Neutrophil (primary cell): ENCODE measurements around the gene CCL1.

Source experiments
- H3K27ac ChIP-seq: fragments of 200-600 bp; sonication (generic); 2 replicates; pipeline ENCODE4 v1.5.1; 2016; ENCODE audit warnings: mild to moderate bottlenecking, moderate library complexity
- H3K27me3 ChIP-seq: fragments of 200-600 bp; sonication (generic); 2 replicates; pipeline ENCODE4 v1.6.0; 2016; ENCODE audit warnings: mild to moderate bottlenecking
- H3K36me3 ChIP-seq: fragments of 200-600 bp; sonication (generic); 2 replicates; pipeline ENCODE4 v1.5.1; 2017
- H3K4me1 ChIP-seq, 2 experiments: fragments of 200-600 bp in 1 of 2; sonication (generic) in 1 of 2; 1 replicate in 1 of 2; 2 replicates in 1 of 2; pipeline versions ENCODE4 v1.5.1 to v1.6.1; 2013 to 2016; ENCODE audit warnings: low read depth in 1 of 2, low read length in 1 of 2, mild to moderate bottlenecking in 1 of 2, moderate library complexity in 1 of 2; ENCODE audit not compliant: control insufficient read depth in 1 of 2, insufficient read depth in 1 of 2
- H3K4me3 ChIP-seq, 2 experiments: fragments of 200-600 bp in 1 of 2; sonication (generic) in 1 of 2; 1 replicate in 1 of 2; 2 replicates in 1 of 2; pipeline ENCODE4 v1.5.1; 2013 to 2016; ENCODE audit warnings: low read depth in 1 of 2, low read length in 1 of 2, mild to moderate bottlenecking in 1 of 2, moderate library complexity in 1 of 2
- H3K9me3 ChIP-seq: fragments of 200-600 bp; sonication (generic); 2 replicates; pipeline ENCODE4 v1.5.1; 2016
- TF ChIP-seq, protein P1 (sequence below): fragments of 200-600 bp; sonication (generic); IDR thresholded peaks from 2 replicates; pipeline ENCODE4 v1.5.1; 2016; ENCODE audit warnings: antibody characterized with exemption

Gene CCL1

DNA sequence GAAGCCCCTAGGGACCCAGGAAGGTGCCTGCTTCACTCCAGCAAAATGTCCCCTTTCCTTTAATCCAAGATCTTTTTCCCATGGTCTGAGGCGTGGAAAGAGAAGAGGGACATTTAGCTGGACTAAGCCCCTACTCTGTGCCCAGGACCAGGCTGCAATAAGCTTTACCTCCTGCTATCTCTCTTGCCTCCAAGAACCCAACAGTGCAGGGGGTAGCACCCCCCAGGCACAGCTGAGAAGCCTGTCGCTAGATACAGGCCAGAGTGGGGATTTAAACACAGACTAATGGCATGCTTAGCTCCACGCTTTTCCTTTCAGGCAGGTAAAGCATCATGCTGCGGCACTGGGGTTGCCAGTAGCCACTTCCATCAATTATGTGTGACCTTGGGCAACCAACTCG, 24.5 kb upstream of the CCL1 start:
- no peaks in the 10 kb centered on the region for H3K4me1 ChIP-seq
- TF ChIP-seq, protein P1, sequence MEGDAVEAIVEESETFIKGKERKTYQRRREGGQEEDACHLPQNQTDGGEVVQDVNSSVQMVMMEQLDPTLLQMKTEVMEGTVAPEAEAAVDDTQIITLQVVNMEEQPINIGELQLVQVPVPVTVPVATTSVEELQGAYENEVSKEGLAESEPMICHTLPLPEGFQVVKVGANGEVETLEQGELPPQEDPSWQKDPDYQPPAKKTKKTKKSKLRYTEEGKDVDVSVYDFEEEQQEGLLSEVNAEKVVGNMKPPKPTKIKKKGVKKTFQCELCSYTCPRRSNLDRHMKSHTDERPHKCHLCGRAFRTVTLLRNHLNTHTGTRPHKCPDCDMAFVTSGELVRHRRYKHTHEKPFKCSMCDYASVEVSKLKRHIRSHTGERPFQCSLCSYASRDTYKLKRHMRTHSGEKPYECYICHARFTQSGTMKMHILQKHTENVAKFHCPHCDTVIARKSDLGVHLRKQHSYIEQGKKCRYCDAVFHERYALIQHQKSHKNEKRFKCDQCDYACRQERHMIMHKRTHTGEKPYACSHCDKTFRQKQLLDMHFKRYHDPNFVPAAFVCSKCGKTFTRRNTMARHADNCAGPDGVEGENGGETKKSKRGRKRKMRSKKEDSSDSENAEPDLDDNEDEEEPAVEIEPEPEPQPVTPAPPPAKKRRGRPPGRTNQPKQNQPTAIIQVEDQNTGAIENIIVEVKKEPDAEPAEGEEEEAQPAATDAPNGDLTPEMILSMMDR: no peak

DNA sequence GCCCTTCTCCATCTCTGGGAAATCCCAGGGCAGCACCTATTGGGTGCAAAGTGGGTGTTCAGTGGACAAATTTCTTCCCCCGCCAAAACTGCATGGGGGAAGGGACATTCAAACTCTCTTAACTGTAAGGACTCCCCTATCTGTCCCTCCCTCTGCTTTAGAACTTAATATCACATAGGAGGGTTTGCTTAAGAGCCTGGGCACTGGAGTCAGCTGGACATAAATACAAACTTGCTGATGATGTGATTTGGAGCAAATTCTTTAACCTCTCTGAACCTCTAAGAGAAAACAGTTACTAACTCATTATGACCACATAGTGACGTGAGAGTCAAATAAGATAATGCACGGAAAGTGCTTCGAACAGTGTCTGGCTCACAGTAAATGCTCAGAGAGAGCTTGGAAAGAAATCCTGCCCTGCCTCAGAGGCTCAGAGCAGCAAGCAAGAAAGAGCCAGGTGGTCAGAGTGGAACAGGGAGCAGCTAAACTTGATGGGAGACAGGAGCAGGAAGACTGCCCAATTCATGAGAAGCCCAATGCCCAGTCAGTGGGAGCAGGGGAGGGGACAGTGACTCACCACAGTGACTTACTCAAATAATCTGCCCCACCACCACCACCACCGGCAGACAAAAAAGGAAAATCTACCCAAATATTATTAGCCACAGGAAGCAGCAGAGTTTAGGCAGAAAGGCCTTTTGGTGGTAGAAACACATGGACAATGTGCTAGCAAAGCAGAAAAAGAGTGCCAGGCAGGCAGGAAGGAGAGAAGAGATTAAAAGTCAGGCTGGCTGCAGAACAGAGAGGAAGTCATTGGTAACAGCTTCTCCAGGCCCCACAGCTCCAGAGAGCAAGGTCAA, 23.9 kb upstream of the CCL1 start:
- H3K27ac ChIP-seq: no peak overlapping the region
- TF ChIP-seq, protein P1: no peak

More for the DNA sequence above, 24.5 kb upstream of the CCL1 start:
- H3K27me3 ChIP-seq: peaks cover 9% of the 10 kb centered on the region
- H3K4me3 ChIP-seq: no peak overlapping the region
- no peaks in the 10 kb centered on the region for H3K9me3 ChIP-seq
- H3K27ac ChIP-seq: no peak overlapping the region
- no peaks in the 10 kb centered on the region for H3K36me3 ChIP-seq

DNA sequence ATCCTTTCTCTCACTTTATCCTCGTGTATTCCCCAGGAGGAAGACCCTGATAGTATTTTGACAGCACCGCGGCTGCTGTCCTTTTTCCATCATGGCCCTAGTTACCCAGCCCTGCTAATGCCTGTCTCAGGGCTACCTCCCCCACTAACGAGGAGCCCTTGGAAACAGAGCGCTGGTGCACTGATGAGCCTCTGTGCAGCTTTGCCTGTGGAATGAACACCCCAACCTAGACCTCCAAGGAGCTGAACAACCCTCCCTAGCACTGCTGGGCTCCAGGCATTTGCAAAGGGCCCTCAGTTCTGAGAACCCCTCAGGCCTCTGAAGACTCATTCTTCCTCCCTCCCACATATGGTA, 23.3 kb upstream of the CCL1 start:
- Histone ChIP-seq H3K4me3 (no peak overlapping the region), H3K27me3 (peaks cover 13% of the 10 kb centered on the region), H3K27ac (no peak overlapping the region), H3K4me1 (no peaks in the 10 kb centered on the region), H3K36me3 (no peaks in the 10 kb centered on the region), H3K9me3 (no peaks in the 10 kb centered on the region)
- TF ChIP-seq, protein P1: no peak

More for the DNA sequence above, 23.9 kb upstream of the CCL1 start:
- no peak overlapping the region for H3K4me3 ChIP-seq
- H3K36me3 ChIP-seq: no peaks in the 10 kb centered on the region
- H3K27me3 ChIP-seq: peaks cover 13% of the 10 kb centered on the region
- H3K9me3 ChIP-seq: no peaks in the 10 kb centered on the region
- no peaks in the 10 kb centered on the region for H3K4me1 ChIP-seq

DNA sequence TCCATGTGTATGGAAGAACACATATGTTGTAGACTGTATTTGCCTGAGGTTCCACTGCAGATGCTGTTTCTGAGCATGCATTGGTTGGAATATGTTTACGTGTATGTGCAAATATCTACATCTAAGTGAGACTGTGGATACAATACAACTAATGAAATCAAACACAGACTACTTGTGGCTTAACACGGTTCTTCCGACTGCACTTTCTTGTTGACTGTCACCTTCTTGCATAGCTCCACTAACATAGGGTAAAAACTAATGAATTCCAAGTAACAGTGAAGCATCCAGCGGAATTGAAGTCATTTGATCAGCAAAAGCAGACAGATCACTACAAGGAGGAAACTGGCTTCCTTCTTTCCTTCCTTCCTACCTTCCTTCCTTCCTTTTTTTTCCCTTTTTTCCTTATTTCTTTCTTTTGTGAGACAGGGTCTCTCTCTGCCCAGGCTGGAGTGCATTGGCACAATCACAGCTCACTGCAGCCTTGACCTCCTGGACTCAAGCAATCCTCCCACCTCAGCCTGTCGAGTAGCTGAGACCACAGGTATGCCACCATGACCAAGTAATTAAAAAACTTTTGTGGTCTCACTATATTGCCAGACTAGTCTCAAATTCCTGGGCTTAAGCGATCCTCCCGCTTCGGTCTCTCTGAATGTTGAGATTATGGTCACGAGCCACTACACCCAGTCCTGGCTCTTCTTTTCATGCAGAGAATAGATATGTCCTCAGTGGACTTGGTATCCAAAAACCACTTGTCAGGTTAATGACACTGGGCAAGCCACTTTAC, 22.0 kb upstream of the CCL1 start:
- Histone ChIP-seq H3K4me3 (no peak overlapping the region), H3K36me3 (no peaks in the 10 kb centered on the region), H3K4me1 (no peaks in the 10 kb centered on the region), H3K9me3 (no peaks in the 10 kb centered on the region), H3K27ac (no peak overlapping the region), H3K27me3 (peaks cover 13% of the 10 kb centered on the region)
- TF ChIP-seq, protein P1: no peak

DNA sequence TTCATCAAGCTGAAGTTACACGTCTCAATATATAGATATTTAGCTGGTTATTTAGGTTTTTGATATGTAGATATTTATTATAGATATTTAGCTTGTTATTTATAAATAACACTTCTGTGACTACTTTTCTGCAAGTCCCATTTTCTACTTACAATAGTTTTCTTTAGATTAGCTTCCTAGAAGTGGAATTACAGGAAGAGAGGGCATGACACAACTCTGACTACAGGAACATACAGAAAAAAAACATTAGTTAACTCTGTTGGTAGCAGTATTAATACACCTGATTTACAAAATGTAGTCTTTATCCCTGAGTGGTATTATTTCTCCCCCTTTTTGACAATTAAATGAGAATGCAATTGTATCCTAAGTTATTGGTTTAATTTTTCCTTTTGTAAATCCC, 21.2 kb upstream of the CCL1 start:
- H3K4me3 ChIP-seq: no peak overlapping the region
- TF ChIP-seq, protein P1: no peak
- no peaks in the 10 kb centered on the region for H3K36me3 ChIP-seq
- no peaks in the 10 kb centered on the region for H3K9me3 ChIP-seq
- H3K4me1 ChIP-seq: peaks cover 0 to under 1% of the 10 kb centered on the region in 2 experiments
- H3K27me3 ChIP-seq: peaks cover 10% of the 10 kb centered on the region
- no peak overlapping the region for H3K27ac ChIP-seq
